ENCODE measurements around the gene NAGS.
A peak's percentile ranks its signal among the peaks of the same experiment; 100 is the strongest.
"Not testable (repeated sequence)": the region's sequence is repeated elsewhere in the genome, so short reads cannot be mapped to it uniquely, and the experiment has no call there.

Gene NAGS

GRCh38 chr17:44007346-44008204 lies 3.2 kb downstream of the NAGS start:
- DNase-seq, result peak; percentile 37

GRCh38 chr17:44008205-44008909 lies 3.9 kb downstream of the NAGS start:
- DNase-seq, result no peak

- DNase-seq, result no peak
Measured at GRCh38 chr17:44010966-44011647, 6.7 kb downstream of the NAGS start.

- DNase-seq, result no peak
Measured at GRCh38 chr17:44011876-44012275, 7.5 kb downstream of the NAGS start.

GRCh38 chr17:44012391-44012790 lies 8.0 kb downstream of the NAGS start:
- DNase-seq, result no peak

GRCh38 chr17:44012874-44013273 lies 8.5 kb downstream of the NAGS start:
- DNase-seq, result no peak

- no peak for DNase-seq
Measured at GRCh38 chr17:44014133-44014436, 9.7 kb downstream of the NAGS start.

GRCh38 chr17:44014437-44015172 lies 10.2 kb downstream of the NAGS start, which contains the start of gene TMEM101:
TMEM101 (minus strand) TSS chr17:44014963; CDS start chr17:44014952, 11 bp downstream.
- peak; percentile 90 for DNase-seq

GRCh38 chr17:44021227-44021626 lies 16.8 kb downstream of the NAGS start:
- DNase-seq, result not testable (repeated sequence)

- no peak for DNase-seq
Measured at GRCh38 chr17:44022246-44022645, 17.8 kb downstream of the NAGS start.

- no peak for DNase-seq
Measured at GRCh38 chr17:44023545-44024270, 19.3 kb downstream of the NAGS start.

- no peak for DNase-seq
Measured at GRCh38 chr17:44024271-44024663, 19.8 kb downstream of the NAGS start.

GRCh38 chr17:44024853-44025252 lies 20.4 kb downstream of the NAGS start:
- no peak for DNase-seq

GRCh38 chr17:44029736-44030135 lies 25.3 kb downstream of the NAGS start:
- no peak for DNase-seq

GRCh38 chr17:44030482-44030881 lies 26.1 kb downstream of the NAGS start:
- no peak for DNase-seq

- DNase-seq, result no peak
Measured at GRCh38 chr17:44033861-44034408, 29.5 kb downstream of the NAGS start.

GRCh38 chr17:44034688-44035087 lies 30.3 kb downstream of the NAGS start:
- DNase-seq, result not testable (repeated sequence)

- DNase-seq, result no peak
Measured at GRCh38 chr17:44037471-44037870, 33.0 kb downstream of the NAGS start.

GRCh38 chr17:44038604-44039011 lies 34.2 kb downstream of the NAGS start:
- no peak for DNase-seq

- DNase-seq, result no peak
Measured at GRCh38 chr17:44039829-44040635, 35.6 kb downstream of the NAGS start.

- no peak for DNase-seq
Measured at GRCh38 chr17:44043272-44043696, 38.9 kb downstream of the NAGS start.

All from CD4-positive, alpha-beta T cell treated with Interleukin-17A for 4 hours (primary cell).